Measurements from ENCODE around the gene CACNG4.
"Not testable (repeated sequence)": the region's sequence is repeated elsewhere in the genome, so short reads cannot be mapped to it uniquely, and the experiment has no call there.

CACNG4 gene

GRCh38 chr17:66964930-66965800 is 658 bp downstream of the CACNG4 start:
- peak; percentile 71 for DNase-seq

- DNase-seq: peak; percentile 58
Measured at GRCh38 chr17:66965801-66966262, 1.3 kb downstream of the CACNG4 start.

GRCh38 chr17:66966298-66966697 is 1.8 kb downstream of the CACNG4 start:
- DNase-seq: peak; percentile 58

- no peak for DNase-seq
Measured at GRCh38 chr17:66966704-66967418, 2.4 kb downstream of the CACNG4 start.

GRCh38 chr17:66967837-66968543 is 3.5 kb downstream of the CACNG4 start:
- peak; percentile 38 for DNase-seq

GRCh38 chr17:66968916-66969315 is 4.4 kb downstream of the CACNG4 start:
- no peak for DNase-seq

GRCh38 chr17:66970140-66970539 is 5.6 kb downstream of the CACNG4 start:
- DNase-seq: no peak

- no peak for DNase-seq
Measured at GRCh38 chr17:66970797-66971196, 6.3 kb downstream of the CACNG4 start.

GRCh38 chr17:66971264-66971663 is 6.8 kb downstream of the CACNG4 start:
- DNase-seq: peak; percentile 10

GRCh38 chr17:66971730-66972441 is 7.4 kb downstream of the CACNG4 start:
- DNase-seq: no peak

- not testable (repeated sequence) for DNase-seq
Measured at GRCh38 chr17:66972442-66972830, 7.9 kb downstream of the CACNG4 start.

GRCh38 chr17:66975188-66975587 is 10.7 kb downstream of the CACNG4 start:
- DNase-seq: no peak

- peak; percentile 42 for DNase-seq
Measured at GRCh38 chr17:66975614-66976378, 11.3 kb downstream of the CACNG4 start.

- no peak for DNase-seq
Measured at GRCh38 chr17:66976379-66976663, 11.8 kb downstream of the CACNG4 start.

GRCh38 chr17:66976781-66977201 is 12.3 kb downstream of the CACNG4 start:
- peak; percentile 19 for DNase-seq

- no peak for DNase-seq
Measured at GRCh38 chr17:66978514-66979061, 14.1 kb downstream of the CACNG4 start.

- no peak for DNase-seq
Measured at GRCh38 chr17:66980896-66981295, 16.4 kb downstream of the CACNG4 start.

- no peak for DNase-seq
Measured at GRCh38 chr17:66981983-66982508, 17.5 kb downstream of the CACNG4 start.

GRCh38 chr17:66983414-66984021 is 19.0 kb downstream of the CACNG4 start:
- no peak for DNase-seq

GRCh38 chr17:66984730-66985129 is 20.2 kb downstream of the CACNG4 start:
- DNase-seq: no peak

Measured in DMS53 (cell line).